ENCODE measurements around the gene GPC5.

DNA sequence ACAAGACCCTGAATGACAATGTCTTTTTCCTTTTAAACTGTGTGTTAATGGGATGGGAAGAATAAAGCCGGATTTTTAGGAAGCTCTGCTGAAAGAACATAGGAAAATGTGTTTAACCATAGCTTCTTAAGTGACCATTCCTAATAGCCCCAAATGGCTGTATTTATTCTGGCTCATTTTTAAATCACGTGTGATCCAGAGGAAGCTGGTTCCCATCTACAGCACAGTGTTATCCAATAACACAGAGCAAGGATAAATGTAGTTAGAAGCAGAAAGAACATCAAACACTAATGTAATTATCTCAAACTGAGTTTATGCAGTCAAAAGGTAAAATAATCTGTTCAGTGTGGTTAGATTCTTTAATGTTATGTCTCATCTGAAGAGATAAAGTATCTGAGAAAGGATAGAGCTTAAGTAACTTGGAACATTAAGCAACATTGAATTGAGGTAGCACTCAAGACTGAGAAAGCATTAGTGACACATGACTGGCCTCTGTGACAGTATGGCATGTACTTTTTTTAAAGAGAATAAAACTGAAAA is 853.3 kb downstream of the GPC5 start:
- TF ChIP-seq ZNF335 (tag by site-specific recombination; conservative IDR thresholded peaks at IDR 0.05) (no peak), ZNF24 (tag by site-specific recombination; IDR thresholded peaks at IDR 0.05) (no peak), ZNF791 (tag by site-specific recombination; IDR thresholded peaks at IDR 0.05) (no peak)

Measured in HEK293 (cell line).